SK-N-SH (cell line): ENCODE data around the gene EME2. TPM values are rescaled to one million over a fixed set of nuclear protein-coding genes. Genes with fewer than 3 reads are reported as not detected.

Experiments
- CTCF ChIA-PET: fragments of 300-600, 350-600 bp; formaldehyde crosslinking; extraction: SDS; loops from one replicate; lab custom pipeline; 2021; lab: Yijun Ruan, JAX
- POLR2A ChIA-PET: fragments of 350-600 bp; sonication (Branson Sonifier 250); formaldehyde crosslinking; extraction: SDS; loops from one replicate; lab custom pipeline; 2020; ENCODE audit warnings: antibody characterized with exemption, inconsistent platforms; lab: Yijun Ruan, JAX
- DNase-seq: peaks from one replicate; pipeline ENCODE4 v3.0.0; 2012
- H2AFZ ChIP-seq: fragments of 200-600 bp; sonication (generic); 2 replicates; pipeline ENCODE4 v1.8.1; 2016; ENCODE audit warnings: antibody characterized with exemption, mild to moderate bottlenecking, low read depth
- H3F3A ChIP-seq: fragments of 200-600 bp; sonication (generic); replicated peaks from 2 replicates; pipeline ENCODE3; 2016; ENCODE audit warnings: antibody characterized with exemption, mild to moderate bottlenecking; ENCODE audit not compliant: insufficient read depth
- H3K27ac ChIP-seq, 2 experiments: fragments of 200-500 bp in 1 of 2; fragments of 200-600 bp in 1 of 2; sonication (Bioruptor generic) in 1 of 2; sonication (generic), shearing (Covaris generic) in 1 of 2; 2 replicates each; pipeline versions ENCODE4 v1.5.1 to v1.6.1; 2014 to 2016; ENCODE audit warnings: low read depth in 2 of 2, inconsistent platforms in 1 of 2, low read length in 1 of 2, mild to moderate bottlenecking in 1 of 2, mixed read lengths in 1 of 2
- H3K27me3 ChIP-seq: fragments of 200-600 bp; sonication (generic), shearing (Covaris generic); 2 replicates; pipeline ENCODE4 v1.6.1; 2016; ENCODE audit warnings: mixed run types; ENCODE audit not compliant: insufficient read depth
- H3K36me3 ChIP-seq, 2 experiments: fragments of 200-500 bp in 1 of 2; fragments of 200-600 bp in 1 of 2; sonication (Bioruptor generic) in 1 of 2; sonication (generic) in 1 of 2; replicated peaks in 1 of 2; 2 replicates each; pipeline versions ENCODE3 to v1.5.1; 2014 to 2016; ENCODE audit warnings: low read length in 1 of 2, mild to moderate bottlenecking in 1 of 2; ENCODE audit not compliant: insufficient read depth in 2 of 2, control insufficient read depth in 1 of 2
- H3K4me1 ChIP-seq, 2 experiments: fragments of 200-500 bp in 1 of 2; fragments of 200-600 bp in 1 of 2; sonication (Bioruptor generic) in 1 of 2; sonication (generic), shearing (Covaris generic) in 1 of 2; 2 replicates each; pipeline versions ENCODE4 v1.5.1 to v1.6.1; 2014 to 2016; ENCODE audit warnings: low read depth in 1 of 2, low read length in 1 of 2, mixed run types in 1 of 2; ENCODE audit not compliant: insufficient read depth in 2 of 2, control insufficient read depth in 1 of 2
- H3K4me2 ChIP-seq: fragments of 200-600 bp; sonication (generic), shearing (Covaris generic); 2 replicates; pipeline ENCODE4 v1.6.1; 2017; ENCODE audit warnings: mixed run types
- H3K4me3 ChIP-seq, 2 experiments: fragments of 200-500 bp in 1 of 2; fragments of 200-600 bp in 1 of 2; sonication (Bioruptor generic) in 1 of 2; sonication (generic), shearing (Covaris generic) in 1 of 2; 2 replicates each; pipeline versions ENCODE4 v1.5.1 to v1.8.1; 2014 to 2016; ENCODE audit warnings: low read depth in 2 of 2, inconsistent platforms in 1 of 2, low read length in 1 of 2, mild to moderate bottlenecking in 1 of 2, mixed read lengths in 1 of 2, moderate library complexity in 1 of 2
- H3K79me2 ChIP-seq: fragments of 200-600 bp; sonication (generic); 2 replicates; pipeline ENCODE4 v1.8.1; 2017; ENCODE audit warnings: mild to moderate bottlenecking; ENCODE audit not compliant: insufficient read depth
- H3K9ac ChIP-seq: fragments of 200-600 bp; sonication (generic); 2 replicates; pipeline ENCODE4 v1.6.1; 2017; ENCODE audit warnings: mixed run types
- H3K9me2 ChIP-seq: fragments of 200-600 bp; sonication (generic); 2 replicates; pipeline ENCODE4 v1.6.1; 2017; ENCODE audit warnings: mixed run types
- H3K9me3 ChIP-seq: fragments of 200-600 bp; sonication (generic); 2 replicates; pipeline ENCODE4 v1.6.1; 2017; ENCODE audit warnings: mixed run types, mild to moderate bottlenecking, moderate library complexity
- H4K20me1 ChIP-seq: fragments of 200-600 bp; sonication (generic); 2 replicates; pipeline ENCODE4 v1.6.1; 2017; ENCODE audit warnings: mild to moderate bottlenecking, mixed run types; ENCODE audit not compliant: insufficient read depth
- EP300 ChIP-seq, 2 experiments: IDR thresholded peaks; 2 replicates each; pipeline versions ENCODE4 v1.4.0 to v1.6.1; 2012; ENCODE audit warnings: borderline replicate concordance in 1 of 2, low read depth in 1 of 2, low read length in 1 of 2
- EZH2phosphoT487 ChIP-seq: fragments of 200-600 bp; sonication (generic); IDR thresholded peaks from 2 replicates; pipeline ENCODE4 v1.6.1; 2017; ENCODE audit warnings: low read depth, mixed run types, mild to moderate bottlenecking, antibody characterized with exemption, moderate library complexity, borderline replicate concordance
- IRF3 ChIP-seq: fragments of 150-350 bp; IDR thresholded peaks from 2 replicates; pipeline ENCODE4 v1.6.1; 2016; ENCODE audit warnings: mild to moderate bottlenecking, low read depth, low read length
- MAX ChIP-seq: IDR thresholded peaks from 2 replicates; pipeline ENCODE4 v1.4.0; 2012; ENCODE audit warnings: low read depth
- MEF2A ChIP-seq: IDR thresholded peaks from 2 replicates; pipeline ENCODE4 v1.4.0; 2012; ENCODE audit warnings: low read depth, borderline replicate concordance
- NFIC ChIP-seq: IDR thresholded peaks from 2 replicates; pipeline ENCODE4 v1.4.0; 2012; ENCODE audit warnings: borderline replicate concordance
- NRF1 ChIP-seq: IDR thresholded peaks from 2 replicates; pipeline ENCODE4 v1.6.1; 2012; ENCODE audit warnings: low read depth, mild to moderate bottlenecking, low read length
- PBX3 ChIP-seq: IDR thresholded peaks from 2 replicates; pipeline ENCODE4; 2012
- RCOR1 ChIP-seq: fragments of 150-350 bp; IDR thresholded peaks from 2 replicates; pipeline ENCODE4 v1.6.1; 2017; ENCODE audit warnings: antibody characterized with exemption, low read length
- REST ChIP-seq: IDR thresholded peaks from 2 replicates; pipeline ENCODE4 v1.6.1; 2012; ENCODE audit warnings: mild to moderate bottlenecking, low read depth, low read length, moderate library complexity
- RFX5 ChIP-seq: IDR thresholded peaks from 2 replicates; pipeline ENCODE4 v1.6.1; 2012; ENCODE audit warnings: mild to moderate bottlenecking, improper control_type of control experiment, low read length
- SIN3A ChIP-seq: IDR thresholded peaks from 2 replicates; pipeline ENCODE4 v1.6.1; 2012; ENCODE audit warnings: low read depth, mild to moderate bottlenecking, low read length, moderate library complexity, borderline replicate concordance
- TEAD4 ChIP-seq: IDR thresholded peaks from 2 replicates; pipeline ENCODE4 v1.4.0; 2012; ENCODE audit warnings: mild to moderate bottlenecking, borderline replicate concordance; ENCODE audit not compliant: insufficient read depth
- ZBTB33 ChIP-seq: IDR thresholded peaks from 2 replicates; pipeline ENCODE4 v1.4.0; 2012; ENCODE audit warnings: low read depth, borderline replicate concordance
- WGBS: methylation state at CpG from one replicate; pipeline ENCODE4 v1.1.6; 2017; ENCODE audit warnings: low lambda C conversion rate; 5-methylcytosine and 5-hydroxymethylcytosine counted together
- polyA plus RNA-seq, 3 experiments: library from polyadenylated mRNA; depleted of rRNA; stranded (reverse); fragments of >200 nt; gene quantifications; 2 replicates each; pipeline ENCODE4 v1.2.3, GENCODE V29; 2012

EME2 gene
- polyA plus RNA-seq, 1 of the 3 experiments (the other 2 are of a cell fraction): 10.1 TPM

- no peaks in the 10 kb centered on the region for H3K27me3 ChIP-seq
- H3K4me2 ChIP-seq: no peak overlapping the region
- H3K4me3 ChIP-seq: no peak overlapping the region
- no peaks in the 10 kb centered on the region for H3K9me2 ChIP-seq
- no peaks in the 10 kb centered on the region for H3K9me3 ChIP-seq
- TF ChIP-seq TEAD4: no peak
- no peak for TF ChIP-seq NRF1
- TF ChIP-seq EZH2phosphoT487: no peak
- H2AFZ ChIP-seq: no peak overlapping the region
- WGBS: 92% methylated on average over 14 of the region's 38 CpGs
- DNase-seq: no peak
- CTCF ChIA-PET: interaction anchor here (1.0 kb wide), 1 partner anchor 16 kb away, joined by 3 read pairs; the partner anchor contains the start of genes EME2 and MRPS34
- no peaks in the 10 kb centered on the region; a peak in 1 of 4 replicates for H3K4me1 ChIP-seq
- H4K20me1 ChIP-seq: peaks cover 6% of the 10 kb centered on the region; the same call in 1 of the 2 replicates
- H3K27ac ChIP-seq: no peak overlapping the region
- H3F3A ChIP-seq: peaks cover 3% of the 10 kb centered on the region
- no peak overlapping the region for H3K9ac ChIP-seq
- POLR2A ChIA-PET: no interaction called here
- peaks cover 37% of the 10 kb centered on the region for H3K79me2 ChIP-seq
- peaks cover 0 to 48% of the 10 kb centered on the region in 2 experiments for H3K36me3 ChIP-seq
Observed at GRCh38 chr16:1788095-1788707, 15.6 kb downstream of the EME2 start.

GRCh38 chr16:1788708-1789100, 16.1 kb downstream of the EME2 start:
- CTCF ChIA-PET: interaction anchor here (0.8 to 1.0 kb wide), 2 partner anchors 13 to 16 kb away, joined by 3 read pairs; partner anchors contain the start of genes EME2 and MRPS34
- Histone ChIP-seq H3K4me1 (no peaks in the 10 kb centered on the region; a peak in 1 of 4 replicates), H4K20me1 (peaks cover 6% of the 10 kb centered on the region; the same call in 1 of the 2 replicates), H3F3A (no peaks in the 10 kb centered on the region), H3K4me2 (no peak overlapping the region), H3K79me2 (peaks cover 32% of the 10 kb centered on the region), H3K27me3 (no peaks in the 10 kb centered on the region), H3K9me2 (no peaks in the 10 kb centered on the region), H3K9me3 (no peaks in the 10 kb centered on the region), H3K27ac (no peak overlapping the region), H2AFZ (no peak overlapping the region), H3K9ac (no peak overlapping the region), H3K36me3 (peaks cover 0 to 48% of the 10 kb centered on the region in 2 experiments), H3K4me3 (no peak overlapping the region)
- no peak for DNase-seq
- TF ChIP-seq NFIC (no peak), RFX5 (no peak), MAX (no peak), EP300 (IDR thresholded peaks at IDR 0.05; ENCODE audit: borderline replicate concordance in 1 of 2, low read depth in 1 of 2, low read length in 1 of 2) (no peak), REST (no peak), PBX3 (no peak), IRF3 (no peak), SIN3A (no peak), TEAD4 (no peak), RCOR1 (no peak), ZBTB33 (no peak), MEF2A (no peak)
- POLR2A ChIA-PET: no interaction called here
- WGBS: 100% methylated on average over 3 of the region's 19 CpGs
